Activated naive CD4-positive, alpha-beta T cell treated with Interleukin-2 at 50 U/mL for 16 hours (primary cell): ENCODE data around the gene LAMA4.
"Not testable (repeated sequence)": the region's sequence is repeated elsewhere in the genome, so short reads cannot be mapped to it uniquely, and the experiment has no call there.

Source experiments
- DNase-seq: peaks from one replicate; pipeline ENCODE4 v3.0.0-alpha.2; 2020

Gene LAMA4

DNA sequence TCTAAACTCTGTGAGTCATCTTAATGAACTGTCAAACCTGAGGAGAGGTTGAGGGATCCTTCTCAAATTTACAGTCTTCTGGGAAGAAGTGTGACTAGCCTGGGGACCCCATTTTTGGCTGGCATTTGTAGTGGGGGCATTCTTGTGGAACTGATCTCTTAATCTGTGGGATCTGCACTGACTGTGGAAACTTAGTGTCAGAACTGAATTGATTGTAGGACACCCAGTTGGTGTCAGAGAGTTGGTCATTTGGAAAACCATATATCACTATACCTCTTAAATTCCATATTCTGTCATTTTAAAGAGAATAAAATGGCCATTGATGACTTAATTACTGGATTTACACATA lies 48.3 kb downstream of the LAMA4 start:
- DNase-seq = no peak

DNA sequence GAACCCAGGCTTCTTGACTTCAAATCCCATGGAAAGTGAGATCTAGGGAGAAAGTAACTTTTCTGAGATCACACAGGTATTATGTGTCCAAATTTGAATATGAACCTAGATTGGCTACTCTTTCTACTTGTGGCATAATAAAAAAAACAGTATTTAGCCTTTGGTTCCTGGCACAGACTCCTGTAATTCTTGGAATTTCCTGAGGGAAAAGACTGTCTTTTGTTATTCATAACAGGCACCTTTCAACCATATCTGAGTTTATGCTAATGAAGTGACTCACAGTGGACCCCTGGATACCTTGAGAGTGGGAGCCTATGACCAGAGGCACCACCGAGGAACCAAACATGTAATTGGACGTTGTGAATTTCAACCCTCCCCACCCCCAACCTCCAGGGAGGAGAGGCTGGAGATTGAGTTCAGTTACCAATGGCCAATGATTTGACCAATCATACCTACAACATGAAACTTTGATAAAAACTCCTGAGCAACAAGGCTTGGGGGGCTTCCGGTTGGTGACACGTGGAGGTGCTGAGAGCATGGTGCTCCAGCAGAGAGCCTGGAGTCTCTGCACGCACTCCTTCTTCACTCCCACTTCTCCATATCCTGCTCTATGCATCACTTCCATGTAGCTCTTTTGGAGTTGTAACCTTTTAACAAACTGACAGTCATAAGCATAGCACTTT lies 48.8 kb downstream of the LAMA4 start:
- DNase-seq = no peak

DNA sequence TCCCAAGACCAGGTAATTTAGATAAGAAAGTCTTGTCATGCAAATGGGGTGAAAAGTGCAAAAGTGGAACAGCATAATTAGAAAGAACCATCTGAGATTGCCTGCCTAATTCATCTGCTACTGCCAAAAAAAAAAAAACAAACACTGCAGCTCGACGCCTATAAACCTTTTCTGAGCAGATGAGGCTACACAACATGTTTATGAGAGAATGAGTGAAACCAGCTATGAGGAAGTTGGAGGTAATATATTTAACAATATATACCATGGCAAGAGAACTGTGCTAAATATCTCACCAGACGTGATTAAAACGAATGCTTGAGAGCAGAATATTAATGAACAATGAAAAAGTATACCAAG lies 50.0 kb downstream of the LAMA4 start:
- DNase-seq = no peak

DNA sequence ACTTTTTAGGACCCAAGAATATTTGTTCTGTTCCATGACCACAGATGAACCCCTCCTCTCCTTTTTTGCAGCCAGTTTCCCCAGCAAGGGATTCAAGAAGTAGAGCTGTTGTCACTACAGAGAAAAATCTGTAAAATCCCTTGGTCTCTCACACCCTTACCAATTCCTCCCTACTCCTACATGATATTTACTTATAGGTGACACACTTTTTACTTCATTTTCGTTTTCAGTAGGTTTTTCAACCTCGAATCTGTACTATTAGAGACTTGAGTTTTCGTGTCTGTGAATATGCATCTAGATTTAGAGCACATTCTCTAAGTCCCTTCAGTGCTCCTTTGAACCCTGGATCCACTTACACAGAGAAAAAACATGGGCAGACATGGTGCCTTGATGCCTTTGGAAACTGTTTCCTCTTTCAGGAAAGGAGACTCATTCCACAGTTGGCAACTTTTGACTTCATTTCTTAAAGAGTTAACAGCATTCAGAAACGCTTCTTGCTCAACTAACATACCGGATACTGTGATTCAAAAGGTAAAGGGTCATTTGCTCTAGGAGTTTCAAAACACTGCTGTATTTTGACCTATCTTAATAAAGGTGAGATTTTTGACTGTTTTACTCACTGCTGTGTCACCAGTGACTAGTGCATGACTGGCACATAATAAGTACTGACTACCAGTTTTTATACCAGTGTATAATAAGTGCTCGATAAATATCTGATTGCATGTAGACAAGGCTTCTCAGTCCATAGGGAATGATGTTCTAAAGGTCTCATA lies 50.6 kb downstream of the LAMA4 start:
- no peak for DNase-seq

DNA sequence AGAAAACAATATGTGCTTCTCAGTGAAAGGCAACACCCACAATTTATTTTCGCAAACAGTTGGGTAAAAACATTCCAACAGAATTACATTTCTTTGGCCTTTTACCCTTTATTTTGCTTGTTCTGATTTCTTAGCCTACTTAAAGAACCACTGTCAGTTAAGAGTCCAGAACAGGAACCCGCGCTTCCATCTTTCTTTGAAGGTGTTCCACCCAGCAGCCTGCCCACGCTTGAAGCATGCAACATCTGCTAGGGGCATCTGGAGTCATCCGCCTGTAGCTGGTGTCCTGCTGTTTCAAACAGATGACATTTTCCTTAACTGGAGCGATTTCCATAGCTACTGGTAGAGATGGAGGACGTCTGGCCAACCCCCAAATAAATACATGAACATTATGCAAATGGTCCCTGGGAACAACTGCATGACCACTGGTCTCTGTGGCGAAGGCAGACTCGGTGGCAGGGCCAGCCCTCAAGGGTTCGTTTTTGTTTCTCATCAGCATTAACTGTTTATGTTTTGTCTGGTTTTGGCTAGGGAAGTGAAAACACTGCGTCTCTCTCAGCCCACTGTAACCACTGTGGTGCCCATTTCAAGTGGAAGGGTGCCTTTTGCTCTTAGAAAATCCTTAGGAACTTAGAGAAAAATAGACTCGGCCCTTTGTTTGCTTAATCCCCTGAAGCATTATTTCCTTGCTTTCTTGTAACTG lies 51.6 kb downstream of the LAMA4 start:
- no peak for DNase-seq

DNA sequence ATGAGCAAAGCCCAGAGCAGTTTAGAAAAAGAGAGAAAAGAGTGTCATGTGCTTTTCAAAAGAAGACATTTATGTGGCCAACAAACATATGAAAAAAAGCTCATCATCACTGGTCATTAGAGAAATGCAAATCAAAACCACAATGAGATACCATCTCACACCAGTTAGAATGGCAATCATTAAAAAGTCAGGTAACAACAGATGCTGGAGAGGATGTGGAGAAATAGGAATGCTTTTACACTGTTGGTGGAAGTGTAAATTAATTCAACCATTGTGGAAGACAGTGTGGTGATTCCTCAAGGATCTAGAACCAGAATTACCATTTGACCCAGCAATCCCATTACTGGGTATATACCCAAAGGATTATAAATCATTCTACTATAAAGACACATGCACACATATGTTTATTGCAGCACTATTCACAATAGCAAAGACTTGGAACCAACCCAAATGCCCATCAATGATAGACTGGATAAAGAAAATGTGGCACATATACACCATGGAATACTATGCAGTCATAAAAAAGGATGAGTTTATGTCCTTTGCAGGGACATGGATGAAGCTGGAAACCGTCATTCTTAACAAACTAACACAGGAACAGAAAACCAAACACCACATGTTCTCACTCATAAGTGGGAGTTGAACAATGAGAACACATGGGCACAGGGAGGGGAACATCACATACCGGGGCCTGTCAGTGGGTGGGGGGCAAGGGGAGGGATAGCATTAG lies 54.0 kb downstream of the LAMA4 start:
- DNase-seq = not testable (repeated sequence)

DNA sequence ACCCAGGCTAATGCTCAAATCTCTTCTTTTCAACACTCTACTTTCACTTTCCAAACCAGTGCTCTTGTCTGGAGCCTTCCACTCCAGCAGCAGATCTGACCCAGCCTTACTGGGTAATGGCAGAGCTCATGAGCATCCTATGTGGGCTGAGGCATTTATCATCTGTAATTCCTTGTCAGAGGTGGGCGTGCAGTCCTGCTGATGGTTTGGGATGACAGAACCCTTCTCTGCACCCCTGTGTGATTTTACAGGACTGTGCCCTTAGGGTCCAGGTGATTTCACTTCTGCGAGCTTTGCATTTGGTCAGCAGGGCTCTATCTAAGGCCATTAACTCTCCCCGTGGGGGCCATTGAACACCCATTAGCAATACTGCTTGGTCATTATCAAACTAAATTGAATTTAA lies 55.4 kb downstream of the LAMA4 start:
- DNase-seq = no peak

DNA sequence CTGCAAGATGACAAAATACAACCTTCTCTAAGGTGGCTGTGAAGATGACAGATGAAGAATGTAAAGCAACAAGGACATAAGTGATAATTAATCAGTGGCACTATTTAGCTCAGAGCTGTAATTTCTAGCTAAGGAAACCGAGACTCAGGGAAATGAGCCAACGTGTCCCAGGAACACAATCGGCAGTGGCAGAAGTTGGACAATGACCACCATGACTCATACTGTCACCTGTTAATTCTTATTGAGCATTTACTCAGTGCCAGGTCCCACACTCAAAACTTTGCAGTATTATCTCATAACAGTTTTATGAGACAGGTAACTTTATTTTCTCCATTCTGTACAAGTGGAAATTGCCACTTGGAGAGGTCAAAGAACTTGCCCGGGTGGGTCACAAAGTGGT lies 55.8 kb downstream of the LAMA4 start:
- DNase-seq = no peak

DNA sequence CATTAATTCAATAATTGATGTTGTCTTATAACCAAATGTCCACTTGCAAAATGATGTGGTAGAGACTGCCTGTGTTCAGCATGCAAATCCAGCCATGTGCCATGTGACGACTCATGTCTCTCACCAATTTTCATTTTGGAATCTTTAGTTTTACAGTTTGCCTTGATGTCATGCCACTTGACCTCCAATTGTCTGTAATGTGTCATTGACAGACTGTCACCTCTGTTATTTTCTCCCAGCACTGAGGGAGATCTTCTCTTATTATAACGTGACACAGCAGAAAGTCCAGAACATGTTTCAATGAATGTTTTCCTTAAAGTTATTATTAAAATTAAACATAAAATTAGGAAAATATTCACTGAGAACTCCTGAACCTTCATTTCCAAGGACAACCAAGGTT lies 56.7 kb downstream of the LAMA4 start:
- no peak for DNase-seq

DNA sequence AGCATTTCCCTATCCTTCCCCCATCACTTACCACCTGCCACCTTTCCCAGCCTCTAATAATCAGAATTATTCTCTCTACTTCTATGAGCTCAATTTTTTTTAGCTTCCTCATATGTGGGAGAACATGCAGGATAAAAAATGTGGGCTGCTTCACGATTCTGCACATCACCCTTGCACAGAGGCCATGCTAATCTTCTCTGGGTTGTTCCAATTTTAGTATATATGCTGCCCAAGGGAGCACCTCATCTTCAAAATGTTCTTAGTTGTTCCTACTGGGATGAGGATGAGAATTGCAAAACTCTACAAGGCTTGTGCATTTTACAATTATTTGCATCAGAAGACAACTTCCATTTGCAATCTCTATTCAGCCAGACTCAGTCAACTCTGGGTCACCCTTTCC lies 58.1 kb downstream of the LAMA4 start:
- DNase-seq = no peak

DNA sequence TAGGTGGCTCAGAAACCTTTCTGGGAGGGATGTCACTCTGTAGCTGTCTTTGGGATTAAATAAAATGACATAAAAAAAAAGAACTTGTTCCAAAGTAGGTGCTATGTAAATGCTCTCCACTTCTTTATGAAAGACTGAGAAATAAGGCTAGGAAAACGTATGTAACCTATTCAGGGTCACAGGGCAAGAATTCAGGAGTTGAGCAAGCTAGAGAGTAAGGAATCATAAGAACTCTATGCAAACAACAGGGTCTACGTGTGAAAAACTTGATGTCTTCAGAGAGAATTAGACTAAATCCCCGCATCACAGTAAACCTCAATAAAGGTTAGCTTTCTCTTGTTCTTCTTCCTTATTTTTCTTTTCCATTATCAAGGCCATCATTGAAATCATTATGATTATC lies 59.2 kb downstream of the LAMA4 start:
- no peak for DNase-seq

DNA sequence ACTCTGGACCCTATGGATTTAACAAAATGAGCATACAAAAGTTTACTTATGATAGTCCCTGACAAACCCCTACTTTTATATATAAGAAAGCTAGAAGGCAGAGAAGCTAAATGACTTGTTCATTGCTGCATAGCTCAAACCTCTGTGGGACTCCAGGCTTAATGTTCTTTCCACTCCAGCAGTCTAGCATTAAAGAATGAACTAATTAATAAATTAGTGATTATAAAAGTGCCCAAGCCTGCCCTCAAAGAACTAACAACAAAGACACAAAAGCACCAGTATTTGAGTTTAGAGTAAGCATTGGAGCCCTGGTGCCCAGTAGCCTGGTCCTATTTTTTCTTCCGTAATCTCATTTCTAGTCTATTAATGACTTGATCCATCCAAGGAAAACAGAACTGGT lies 59.9 kb downstream of the LAMA4 start:
- DNase-seq = no peak

DNA sequence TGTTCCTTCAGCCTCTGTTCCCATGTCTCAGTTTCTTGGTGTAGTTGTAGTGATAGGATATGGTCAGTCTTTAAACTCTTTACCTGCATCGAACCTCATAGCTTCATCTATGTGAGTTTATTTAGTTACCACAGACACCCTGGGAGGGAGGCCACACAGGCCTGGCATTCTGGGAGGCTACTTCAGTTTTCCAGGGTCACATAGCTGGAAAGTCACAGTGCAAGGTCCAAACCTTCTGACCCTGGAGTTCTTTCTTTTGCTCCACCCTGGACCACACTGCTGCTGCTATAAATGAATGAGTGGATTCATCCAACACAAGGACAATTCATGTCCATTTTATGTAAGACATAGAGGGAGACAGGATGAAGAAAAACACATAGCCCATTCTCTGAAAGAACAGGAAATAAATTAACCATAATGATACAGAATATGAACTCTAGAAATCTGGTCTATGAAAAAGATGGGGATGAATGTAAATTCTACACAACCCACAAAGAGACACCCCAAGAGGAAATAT lies 60.8 kb downstream of the LAMA4 start:
- DNase-seq = no peak

DNA sequence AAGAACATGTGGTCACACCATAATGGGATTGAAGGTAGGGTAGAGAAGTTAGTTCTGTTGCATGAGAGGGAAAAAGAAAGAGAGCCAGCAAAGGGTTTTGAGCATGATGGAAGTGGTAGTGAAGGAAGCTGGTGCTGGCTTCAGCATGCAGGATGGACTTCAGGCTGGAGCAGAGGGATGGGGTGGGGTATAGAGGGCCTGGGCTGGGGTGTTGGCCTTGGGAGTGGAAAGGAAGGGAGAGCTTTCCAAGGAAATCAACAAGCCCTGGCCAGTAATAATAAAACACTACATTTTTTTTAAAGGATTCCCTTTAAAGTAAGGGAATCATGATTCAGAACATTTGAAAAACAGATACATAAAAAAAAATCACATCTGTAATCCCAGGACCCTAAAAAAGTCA lies 61.2 kb downstream of the LAMA4 start:
- no peak for DNase-seq

DNA sequence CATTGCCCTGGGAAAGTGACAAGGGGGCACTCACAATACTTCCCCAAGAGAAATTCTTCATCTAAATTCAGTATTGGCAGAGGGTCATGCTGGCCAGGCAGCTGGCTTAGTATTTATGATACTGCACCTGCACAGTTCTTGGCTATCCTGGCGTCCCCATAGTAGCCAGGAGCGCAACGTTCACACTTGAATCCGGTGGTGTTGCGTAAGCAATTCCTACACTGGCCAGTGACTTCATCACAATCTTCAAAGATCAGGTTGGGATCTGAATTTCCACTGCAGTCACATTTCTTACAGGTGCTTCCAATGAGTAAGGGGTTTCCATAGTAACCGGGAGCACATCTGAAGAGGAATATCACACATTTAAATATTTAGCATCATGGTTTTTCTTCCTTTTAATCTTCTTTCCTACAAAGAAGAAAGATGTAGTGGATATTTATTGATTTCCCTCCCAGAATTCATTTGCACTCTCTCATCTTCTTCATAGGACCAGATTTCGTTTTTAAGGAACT lies 62.8 kb downstream of the LAMA4 start:
- DNase-seq = no peak

DNA sequence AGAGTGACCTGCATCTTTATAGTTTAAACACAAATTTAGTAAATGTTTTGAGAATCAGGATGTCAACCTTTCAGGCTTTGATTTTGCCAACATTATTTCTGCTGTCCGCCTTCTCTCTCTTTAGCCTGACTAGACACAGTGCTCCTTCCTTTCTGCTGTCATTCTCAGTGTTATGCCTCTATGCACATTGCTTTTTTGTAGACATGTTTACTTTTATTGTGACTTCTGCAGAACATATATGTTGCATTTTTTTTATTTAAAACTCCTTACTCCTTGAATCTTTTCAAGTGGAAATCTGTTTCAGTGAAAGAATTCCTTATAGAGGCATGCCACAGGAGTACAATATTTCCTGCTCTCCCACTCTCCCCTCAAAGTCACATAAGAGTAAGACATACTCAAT lies 64.2 kb downstream of the LAMA4 start:
- no peak for DNase-seq

DNA sequence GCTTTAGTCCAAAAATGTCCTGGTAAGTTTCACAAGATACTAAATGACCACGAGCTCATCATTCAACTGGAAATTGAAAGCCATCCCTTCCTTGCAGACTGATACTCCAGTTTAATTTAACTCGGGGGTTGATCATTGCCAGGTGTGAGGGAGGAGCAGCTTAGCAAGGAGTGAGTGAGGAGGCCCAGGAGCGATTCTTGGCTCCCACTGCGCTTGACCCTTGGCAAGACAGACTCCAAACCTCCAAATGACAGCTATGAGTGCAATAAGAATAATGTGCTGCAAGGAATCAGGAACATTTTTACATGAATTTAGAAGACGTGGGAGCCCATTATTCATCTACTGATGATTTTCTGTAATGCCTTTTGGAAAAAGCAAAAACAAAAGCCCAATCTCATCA lies 64.9 kb downstream of the LAMA4 start:
- DNase-seq = no peak

DNA sequence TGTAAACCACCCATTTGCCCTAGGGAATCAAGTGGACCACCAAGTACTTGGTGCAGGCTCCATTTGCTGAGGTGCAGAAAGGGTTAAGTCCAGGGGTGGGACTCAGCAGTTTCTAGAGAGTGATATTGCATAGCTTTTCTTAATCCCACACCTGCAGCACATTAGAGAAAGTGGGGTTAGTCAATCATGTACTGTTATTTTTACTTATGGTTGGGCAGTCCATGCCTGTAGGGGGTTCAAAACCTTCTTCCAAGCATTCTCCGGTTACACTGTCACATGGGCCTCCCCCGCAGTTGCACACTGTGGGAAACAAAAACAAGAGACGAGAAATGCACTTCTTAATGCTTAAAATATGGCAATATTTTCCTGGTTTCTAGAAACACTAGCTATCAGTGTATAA lies 65.5 kb downstream of the LAMA4 start:
- no peak for DNase-seq

DNA sequence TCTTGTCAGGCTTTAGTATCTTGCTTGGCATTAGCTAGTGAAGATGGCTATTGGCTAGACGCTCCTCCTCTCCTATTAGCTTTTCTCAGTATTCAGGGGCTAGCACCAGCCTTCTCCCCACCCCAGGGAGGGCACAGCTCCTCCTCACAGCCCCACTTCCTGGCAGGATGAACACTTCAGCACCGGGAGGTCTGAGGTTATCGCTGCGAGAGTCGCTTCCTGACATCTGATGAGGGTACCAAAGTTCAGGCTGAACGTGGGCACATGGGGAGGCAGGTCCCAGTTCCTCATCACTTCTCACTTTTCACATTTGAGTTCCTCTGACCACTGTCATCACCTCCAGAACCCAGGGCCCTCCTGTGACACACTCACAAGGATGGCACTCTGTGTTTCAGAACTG lies 66.6 kb downstream of the LAMA4 start:
- no peak for DNase-seq

DNA sequence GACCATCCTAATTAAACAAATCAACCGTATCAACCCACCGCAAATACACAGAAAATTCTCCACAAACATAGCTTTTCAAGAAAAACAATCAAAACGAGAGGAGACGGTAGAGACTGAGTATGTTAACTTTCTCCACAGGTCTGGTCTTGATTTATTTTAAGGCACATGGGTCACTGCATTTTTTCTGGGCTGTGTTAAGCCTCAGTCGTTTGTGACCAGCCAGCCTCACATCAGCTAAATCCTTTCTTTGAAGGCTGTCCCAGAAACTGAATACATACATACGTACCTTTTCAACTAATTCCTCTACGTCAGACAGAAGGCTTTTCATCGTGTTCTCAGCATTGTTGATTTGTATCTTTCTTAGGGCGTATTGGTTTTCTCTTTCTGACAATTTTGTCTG lies 69.4 kb downstream of the LAMA4 start:
- no peak for DNase-seq

DNA sequence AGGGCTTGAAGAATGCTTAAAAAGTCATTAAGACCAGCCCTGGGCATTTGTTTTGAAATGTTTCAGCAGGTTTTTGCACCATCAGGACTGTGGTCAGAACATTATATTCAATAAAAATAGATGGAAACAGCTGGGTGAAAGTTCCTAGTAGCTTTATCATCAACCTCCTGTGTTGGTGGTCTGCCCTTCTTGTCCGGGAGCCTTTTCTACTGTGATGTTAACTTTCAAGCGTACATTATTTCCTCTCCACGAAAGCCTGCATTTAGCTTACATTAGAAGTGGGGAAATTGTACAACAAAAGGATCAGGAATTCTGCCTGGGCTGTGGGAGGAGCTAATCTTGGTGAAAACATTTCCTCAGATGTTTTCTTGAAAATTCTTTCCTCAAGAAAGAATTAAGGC lies 71.1 kb downstream of the LAMA4 start:
- no peak for DNase-seq

DNA sequence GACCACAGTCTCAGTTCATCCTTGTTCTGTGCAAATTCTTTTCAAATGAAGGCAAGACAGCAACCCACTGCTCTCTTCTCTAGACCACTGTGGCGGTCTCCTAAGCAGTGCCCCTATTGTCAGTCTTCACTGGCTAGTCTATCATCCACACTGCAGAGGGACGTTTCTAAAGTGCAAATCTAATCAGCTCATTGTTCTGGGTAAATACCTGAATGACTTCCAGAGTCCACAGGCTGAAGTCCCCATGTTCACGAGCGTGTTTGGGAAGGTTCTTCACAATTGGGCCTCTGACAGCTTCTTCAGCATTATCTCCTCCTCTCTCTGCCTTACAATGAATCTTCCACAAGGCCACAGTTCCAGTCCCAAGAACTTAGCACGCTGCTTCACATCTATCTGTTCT lies 73.2 kb downstream of the LAMA4 start:
- no peak for DNase-seq

DNA sequence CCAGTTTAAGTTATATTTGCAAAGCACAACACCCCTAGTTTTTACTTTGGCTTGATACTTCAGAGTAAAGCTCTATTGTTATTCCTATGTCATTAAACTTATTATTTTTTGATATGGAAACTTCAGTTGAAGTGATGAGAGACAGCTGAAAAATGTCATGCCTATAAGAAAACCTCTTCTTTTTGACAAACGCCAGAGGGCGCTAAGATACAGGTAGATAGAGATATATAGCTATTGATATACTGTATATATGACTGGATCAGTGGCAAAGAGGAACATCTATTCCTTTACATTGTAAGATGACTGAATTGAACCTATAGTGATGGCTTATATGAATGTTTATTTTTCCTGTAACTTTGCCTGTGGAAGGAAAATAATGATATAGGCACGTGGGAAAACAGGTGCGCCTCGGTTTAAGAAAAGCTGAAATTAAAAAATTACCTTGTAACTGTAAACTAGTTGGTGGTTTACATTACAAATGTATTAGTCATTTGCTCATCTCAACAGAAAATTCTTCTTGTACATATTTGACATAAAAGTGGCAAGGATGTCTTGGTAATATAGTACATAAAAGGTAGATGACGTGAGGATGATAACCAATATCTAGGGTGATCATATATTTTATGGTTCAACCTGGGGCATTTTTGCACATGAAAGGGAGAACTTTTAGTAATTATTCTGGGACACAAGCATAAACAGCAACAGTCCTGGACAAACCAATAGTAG lies 74.1 kb downstream of the LAMA4 start:
- DNase-seq = peak; percentile 9
